ENCODE results near the gene LCLAT1.
"Not testable (repeated sequence)": the region's sequence is repeated elsewhere in the genome, so short reads cannot be mapped to it uniquely, and the experiment has no call there.

The LCLAT1 gene

GRCh38 chr2:30456106-30456505 is 9.1 kb downstream of the LCLAT1 start:
- DNase-seq: no peak

- DNase-seq: no peak
These were observed 9.5 kb downstream of the LCLAT1 start for GRCh38 chr2:30456579-30456978.

- DNase-seq: no peak
These were observed 10.2 kb downstream of the LCLAT1 start for GRCh38 chr2:30457296-30457695.

GRCh38 chr2:30459140-30459539 is 12.1 kb downstream of the LCLAT1 start:
- DNase-seq: no peak

GRCh38 chr2:30462131-30462857 is 15.2 kb downstream of the LCLAT1 start:
- DNase-seq: no peak

- DNase-seq: no peak
These were observed 16.5 kb downstream of the LCLAT1 start for GRCh38 chr2:30463535-30463934.

GRCh38 chr2:30464544-30465170 is 17.6 kb downstream of the LCLAT1 start:
- no peak for DNase-seq

GRCh38 chr2:30465171-30465545 is 18.1 kb downstream of the LCLAT1 start:
- DNase-seq: no peak

GRCh38 chr2:30466216-30466615 is 19.2 kb downstream of the LCLAT1 start:
- DNase-seq: no peak

GRCh38 chr2:30467062-30467826 is 20.2 kb downstream of the LCLAT1 start:
- not testable (repeated sequence) for DNase-seq

GRCh38 chr2:30470426-30470825 is 23.4 kb downstream of the LCLAT1 start:
- no peak for DNase-seq

GRCh38 chr2:30472326-30472725 is 25.3 kb downstream of the LCLAT1 start:
- DNase-seq: no peak

GRCh38 chr2:30475542-30475941 is 28.5 kb downstream of the LCLAT1 start:
- DNase-seq: no peak

- DNase-seq: no peak
These were observed 29.6 kb downstream of the LCLAT1 start for GRCh38 chr2:30476636-30477035.

- DNase-seq: no peak
These were observed 33.8 kb downstream of the LCLAT1 start for GRCh38 chr2:30480703-30481322.

- DNase-seq: no peak
These were observed 34.3 kb downstream of the LCLAT1 start for GRCh38 chr2:30481323-30481800.

GRCh38 chr2:30482011-30482410 is 35.0 kb downstream of the LCLAT1 start:
- no peak for DNase-seq

GRCh38 chr2:30484145-30484544 is 37.1 kb downstream of the LCLAT1 start:
- no peak for DNase-seq

- no peak for DNase-seq
These were observed 37.9 kb downstream of the LCLAT1 start for GRCh38 chr2:30484995-30485394.

GRCh38 chr2:30486655-30487054 is 39.6 kb downstream of the LCLAT1 start:
- no peak for DNase-seq

- no peak for DNase-seq
These were observed 40.6 kb downstream of the LCLAT1 start for GRCh38 chr2:30487603-30488002.

GRCh38 chr2:30488012-30488659 is 41.1 kb downstream of the LCLAT1 start:
- no peak for DNase-seq

- no peak for DNase-seq
These were observed 44.2 kb downstream of the LCLAT1 start for GRCh38 chr2:30491225-30491624.
